ENCODE data around the gene SLC13A3.

DNA sequence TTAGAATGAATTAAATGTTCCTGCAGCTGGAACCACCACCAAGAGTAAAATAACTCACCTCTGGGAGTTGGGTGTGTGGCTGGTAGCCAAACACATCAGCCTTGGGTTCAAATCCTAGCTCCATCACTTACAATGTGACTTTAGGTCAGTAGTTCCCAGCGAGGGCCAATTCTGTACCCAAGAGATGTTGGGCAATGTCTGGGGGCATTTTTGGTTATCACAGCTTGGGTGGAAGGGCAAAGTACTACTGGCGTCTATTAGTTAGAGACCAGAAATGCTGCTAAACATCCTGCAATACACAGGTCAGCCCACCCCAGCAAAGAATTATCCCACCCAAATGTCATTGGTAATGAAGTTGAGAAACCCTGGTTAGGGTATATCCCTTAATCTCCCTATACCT, 48.8 kb downstream of the SLC13A3 start:
- no peak for TF ChIP-seq POLR2AphosphoS5 (IDR thresholded peaks at IDR 0.05; ENCODE audit: borderline replicate concordance, low read depth, low read length)
- no peak for TF ChIP-seq EZH2 (IDR thresholded peaks at IDR 0.05)

Measured in SK-N-MC (cell line).